Ovary (tissue), 9 donors: Measurements from ENCODE around the gene NTN5. TPM values are rescaled to one million over a fixed set of nuclear protein-coding genes. Genes with fewer than 3 reads are reported as not detected.
"Not testable (repeated sequence)": the region's sequence is repeated elsewhere in the genome, so short reads cannot be mapped to it uniquely, and the experiment has no call there.

Source experiments
- DNase-seq, 5 donors: peaks; one replicate each; pipeline ENCODE4 v3.0.0-alpha.2; 2019 to 2020
- H3K27ac ChIP-seq, 2 donors: fragments of 200-600 bp; one replicate each; pipeline versions ENCODE4 v1.5.1 to v1.8.0; 2019 to 2022
- H3K27me3 ChIP-seq: fragments of 200-600 bp; one replicate; pipeline ENCODE4 v1.8.0; 2022
- H3K36me3 ChIP-seq: fragments of 200-600 bp; sonication (generic); one replicate; pipeline ENCODE4 v1.5.1; 2019
- H3K4me1 ChIP-seq: one replicate; pipeline ENCODE4 v1.8.1; 2013; ENCODE audit warnings: mild to moderate bottlenecking, moderate library complexity; ENCODE audit not compliant: insufficient read depth
- H3K4me3 ChIP-seq: fragments of 200-600 bp; sonication (generic); one replicate; pipeline ENCODE4 v1.5.1; 2017
- H3K9me3 ChIP-seq, 2 donors: fragments of 200-600 bp in 1 of 2; sonication (generic) in 1 of 2; one replicate each; pipeline versions ENCODE4 v1.5.1 to v1.8.1; 2013 to 2019; ENCODE audit warnings: mild to moderate bottlenecking in 1 of 2, moderate library complexity in 1 of 2
- CTCF ChIP-seq, 3 donors: fragments of 450-650 bp in 2 of 3; fragments of 200-600 bp in 1 of 3; IDR thresholded peaks; one replicate each; pipeline versions ENCODE4 v1.5.1 to v1.8.0; 2016 to 2022; ENCODE audit warnings: antibody characterized with exemption in 3 of 3, mild to moderate bottlenecking in 1 of 3
- EP300 ChIP-seq: sonication (generic); formaldehyde crosslinking; IDR thresholded peaks from one replicate; pipeline ENCODE4 v1.6.1; 2017; ENCODE audit warnings: antibody characterized with exemption
- POLR2A ChIP-seq: fragments of 450-650 bp; IDR thresholded peaks from one replicate; pipeline ENCODE4 v1.6.1; 2017; ENCODE audit warnings: antibody characterized with exemption, mild to moderate bottlenecking, moderate library complexity
- WGBS, 3 donors: extraction: QIAGEN DNeasy Blood & Tissue Kit in 1 of 3; methylation state at CpG; one replicate each; pipeline versions ENCODE4 v1.1.5 to v1.1.7; 2013 to 2017; 5-methylcytosine and 5-hydroxymethylcytosine counted together
- intact Hi-C, 4 donors: fragments of 100-400 bp; cut with DNase I; formaldehyde crosslinking; loops; one replicate each; pipeline versions ENCODE4 v1.11.0 to v1.15.1; 2022 to 2023
- polyA plus RNA-seq, 2 donors: library from polyadenylated mRNA; stranded (reverse); fragments of 200-250 nt in 1 of 2; fragments of 350-450 nt in 1 of 2; fragmentation: Illumina TruSeq in 1 of 2; extraction: RNeasy Lipid Tissue Mini Kit (QIAGEN cat#74804) in 1 of 2; gene quantifications; one replicate each; pipeline ENCODE4 v1.2.3, GENCODE V29; 2013 to 2014
- total RNA-seq, 7 donors: library from RNA; depleted of rRNA in 2 of 7; stranded (reverse); fragments of >200 nt in 2 of 7; fragmentation: NEBNext Ultra II Directional in 3 of 7; extraction: Animal tissue kit (Norgen Biotek cat#: 25700) in 3 of 7; gene quantifications; one replicate each; pipeline versions ENCODE4 v1.1.0 to v1.2.4, GENCODE V29; 2016 to 2023
- donor health status: DM: no; HTN: no; CAD: no; lungs with moderate emphysema.
- donor health status: DM: no; HTN: no; CAD: no.
- donor health status: Bipolar disorder and iron deficiency.
- donor health status: DM: yes; HTN: yes; CAD: no.
- donor health status: DM: no; HTN: no; CAD: no.
- donor health status: DM: yes; HTN: yes; CAD: no.

Gene NTN5
- total and polyA plus RNA-seq, 9 donors = 0.23 to 3.8 (median 2.0) TPM

GRCh38 chr19:48687776-48688175 lies 15.0 kb upstream of the NTN5 start:
- Histone ChIP-seq H3K4me1 (no peaks in the 10 kb centered on the region), H3K27ac (no peak overlapping the region), H3K36me3 (no peaks in the 10 kb centered on the region), H3K9me3 (no peaks in the 10 kb centered on the region), H3K4me3 (no peak overlapping the region), H3K27me3 (no peaks in the 10 kb centered on the region)
- 89 to 92% (median 91%) methylated on average over 3 of the region's 3 CpGs for WGBS, 3 donors
- intact Hi-C loops = no loop called here
- TF ChIP-seq POLR2A (no peak), CTCF (IDR thresholded peaks at IDR 0.05) (no peak), EP300 (no peak)
- no peak for DNase-seq

GRCh38 chr19:48686637-48687036 lies 13.8 kb upstream of the NTN5 start:
- 93 to 95% (median 93%) methylated on average over 7 of the region's 7 CpGs for WGBS, 3 donors
- H3K27me3 ChIP-seq, H3K27ac ChIP-seq, H3K36me3 ChIP-seq, H3K9me3 ChIP-seq, intact Hi-C loops, H3K4me3 ChIP-seq, H3K4me1 ChIP-seq, DNase-seq: not testable (repeated sequence)

- Histone ChIP-seq H3K4me1 (no peaks in the 10 kb centered on the region), H3K36me3 (no peaks in the 10 kb centered on the region), H3K27ac (no peak overlapping the region), H3K27me3 (no peaks in the 10 kb centered on the region), H3K9me3 (no peaks in the 10 kb centered on the region), H3K4me3 (no peak overlapping the region)
- no peak for TF ChIP-seq EP300
- TF ChIP-seq POLR2A = no peak
- DNase-seq = no peak
- intact Hi-C loops = no loop called here
- 39 to 53% (median 41%) methylated on average over 3 of the region's 3 CpGs for WGBS, 3 donors
Measured at GRCh38 chr19:48686088-48686487, 13.3 kb upstream of the NTN5 start.

GRCh38 chr19:48685583-48685982 lies 12.8 kb upstream of the NTN5 start:
- no peak overlapping the region for H3K27ac ChIP-seq
- H3K27me3 ChIP-seq = no peaks in the 10 kb centered on the region
- H3K9me3 ChIP-seq = no peaks in the 10 kb centered on the region
- no peaks in the 10 kb centered on the region for H3K36me3 ChIP-seq
- H3K4me3 ChIP-seq = no peak overlapping the region
- DNase-seq = no peak
- H3K4me1 ChIP-seq = peaks cover 2% of the 10 kb centered on the region
- TF ChIP-seq EP300 = no peak
- no peak for TF ChIP-seq CTCF (IDR thresholded peaks at IDR 0.05)
- no peak for TF ChIP-seq POLR2A
- intact Hi-C loops = no loop called here
- 71 to 85% (median 82%) methylated on average over 9 of the region's 9 CpGs for WGBS, 3 donors

GRCh38 chr19:48683349-48683748 lies 10.5 kb upstream of the NTN5 start:
- intact Hi-C loops = no loop called here
- TF ChIP-seq POLR2A = no peak
- no peak for TF ChIP-seq CTCF (IDR thresholded peaks at IDR 0.05)
- Histone ChIP-seq H3K27me3 (no peaks in the 10 kb centered on the region), H3K4me3 (no peak overlapping the region), H3K27ac (no peak overlapping the region), H3K9me3 (no peaks in the 10 kb centered on the region), H3K4me1 (peaks cover 2% of the 10 kb centered on the region), H3K36me3 (no peaks in the 10 kb centered on the region)
- 57 to 69% (median 59%) methylated on average over 11 of the region's 11 CpGs for WGBS, 3 donors
- DNase-seq = peak in 4 of 5 donors; percentile 41 to 62 (median 50)

GRCh38 chr19:48681127-48681470 lies 8.3 kb upstream of the NTN5 start:
- intact Hi-C loops = no loop called here
- peak in 1 of 5 donors; percentile 44 for DNase-seq
- WGBS, 3 donors = 14 to 41% (median 27%) methylated on average over 7 of the region's 7 CpGs
- Histone ChIP-seq H3K36me3 (no peaks in the 10 kb centered on the region), H3K27ac (no peak overlapping the region), H3K4me3 (no peak overlapping the region), H3K27me3 (no peaks in the 10 kb centered on the region), H3K9me3 (no peaks in the 10 kb centered on the region), H3K4me1 (peaks cover 2% of the 10 kb centered on the region)
- TF ChIP-seq POLR2A (no peak), EP300 (no peak), CTCF (IDR thresholded peaks at IDR 0.05) (no peak)
